Endodermal cell (in vitro differentiated cells): ENCODE data around the gene ECM1. TPM values are rescaled to one million over a fixed set of nuclear protein-coding genes. Genes with fewer than 3 reads are reported as not detected.

Experiments
- DNase-seq: peaks from one replicate; pipeline ENCODE4 v3.0.0-alpha.2; 2017
- H3K27ac ChIP-seq: 2 replicates; pipeline ENCODE4 v1.5.1; 2013; ENCODE audit warnings: mild to moderate bottlenecking, low read depth, low read length, moderate library complexity
- H3K27me3 ChIP-seq: 2 replicates; pipeline ENCODE4 v1.6.1; 2013; ENCODE audit warnings: mild to moderate bottlenecking, low read length, moderate library complexity; ENCODE audit not compliant: insufficient read depth, control insufficient read depth, poor library complexity, severe bottlenecking
- H3K36me3 ChIP-seq: 2 replicates; pipeline ENCODE4 v1.7.0; 2013; ENCODE audit warnings: mild to moderate bottlenecking, low read length, moderate library complexity; ENCODE audit not compliant: control insufficient read depth, insufficient read depth
- H3K4me1 ChIP-seq: one replicate; pipeline ENCODE4 v1.7.0; 2013; ENCODE audit warnings: low read length; ENCODE audit not compliant: control insufficient read depth, insufficient read depth
- H3K4me3 ChIP-seq: 2 replicates; pipeline ENCODE4 v1.5.1; 2013; ENCODE audit warnings: mild to moderate bottlenecking, low read length, moderate library complexity
- H3K9ac ChIP-seq: 2 replicates; pipeline ENCODE4 v1.6.1; 2013; ENCODE audit warnings: mild to moderate bottlenecking, low read length, moderate library complexity; ENCODE audit not compliant: poor library complexity, severe bottlenecking; ENCODE audit errors: extremely low read depth
- H3K9me3 ChIP-seq: 2 replicates; pipeline ENCODE4 v1.6.1; 2013; ENCODE audit warnings: mild to moderate bottlenecking, low read length, moderate library complexity; ENCODE audit not compliant: control insufficient read depth
- H3K27ac Mint-ChIP-seq: 2 replicates; pipeline ENCODE4 v1.8.0; 2020; ENCODE audit warnings: mixed read lengths
- H3K27me3 Mint-ChIP-seq: 2 replicates; pipeline ENCODE4 v1.8.0; 2021; ENCODE audit warnings: mild to moderate bottlenecking, mixed read lengths; ENCODE audit not compliant: insufficient read depth
- H3K36me3 Mint-ChIP-seq: 2 replicates; pipeline ENCODE4 v1.8.0; 2020; ENCODE audit warnings: low read depth, mixed read lengths
- H3K4me1 Mint-ChIP-seq: 2 replicates; pipeline ENCODE4 v1.8.0; 2020; ENCODE audit warnings: mixed read lengths
- H3K4me3 Mint-ChIP-seq: 2 replicates; pipeline ENCODE4 v1.8.0; 2020; ENCODE audit warnings: mild to moderate bottlenecking, moderate library complexity, mixed read lengths
- H3K9me3 Mint-ChIP-seq: 2 replicates; pipeline ENCODE4 v1.8.0; 2020; ENCODE audit warnings: mild to moderate bottlenecking, mixed read lengths
- whole genome bisulfite sequencing, 2 experiments: methylation state at CpG; one replicate each; pipeline versions ENCODE4 v1.1.5 to v1.1.7; 2013; ENCODE audit warnings: missing lambda C conversion rate in 2 of 2, mixed read lengths in 1 of 2; ENCODE audit not compliant: insufficient coverage in 1 of 2, insufficient read length in 1 of 2; 5-methylcytosine and 5-hydroxymethylcytosine counted together
- total RNA-seq, 2 donors: library from RNA; stranded (reverse); fragmentation: NEBNext Ultra II Directional in 1 of 2; extraction: Animal tissue kit (Norgen Biotek cat#: 25700) in 1 of 2; gene quantifications; 2 replicates in 1 of 2; 3 replicates in 1 of 2; pipeline ENCODE4 v1.2.1, GENCODE V29; 2021
- TF ChIP-seq, protein P1 (sequence below): fragments of 200-600 bp; sonication (generic); conservative IDR thresholded peaks from 2 replicates; pipeline ENCODE4 v1.5.0; 2021; ENCODE audit warnings: antibody characterized with exemption, mild to moderate bottlenecking

The ECM1 gene
- total RNA-seq, 2 donors from 2014 or later, result 4.8 to 5.6 TPM

DNA sequence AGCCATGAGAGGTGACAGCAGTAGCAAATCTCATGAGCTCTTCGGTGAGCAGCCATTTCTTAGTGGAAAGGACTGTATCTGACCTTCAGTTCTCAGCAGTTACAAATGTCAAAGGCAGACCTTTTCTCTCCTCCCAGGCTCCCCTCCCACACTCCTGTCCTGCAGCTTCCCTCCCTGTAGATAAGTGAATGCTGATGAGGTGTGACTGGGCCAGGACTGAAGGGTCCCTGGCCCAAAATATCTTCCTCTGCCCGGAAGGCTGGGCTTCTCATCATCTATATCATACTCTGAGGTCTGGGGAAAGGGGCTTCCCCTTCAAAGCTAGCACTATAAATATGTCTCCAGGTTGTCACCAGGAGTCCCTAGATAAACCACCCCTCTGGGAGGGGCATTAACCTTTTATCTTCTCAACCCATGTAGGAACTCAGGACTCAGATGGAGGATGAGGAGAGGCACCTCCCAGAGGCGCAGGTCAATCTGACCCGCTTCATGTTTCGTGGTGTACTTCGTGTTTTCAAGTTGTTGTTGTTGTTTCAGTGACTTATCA is 37.6 kb downstream of the ECM1 start:
- peak; percentile 58 for DNase-seq
- Mint-ChIP-seq H3K9me3 (no peaks in the 10 kb centered on the region), H3K27ac (no peak overlapping the region), H3K4me1 (peaks cover 14% of the 10 kb centered on the region), H3K27me3 (peaks cover 29% of the 10 kb centered on the region), H3K36me3 (no peaks in the 10 kb centered on the region), H3K4me3 (no peak overlapping the region)
- Histone ChIP-seq H3K4me1 (peaks cover 6% of the 10 kb centered on the region), H3K9me3 (no peaks in the 10 kb centered on the region), H3K36me3 (no peaks in the 10 kb centered on the region), H3K4me3 (no peak overlapping the region), H3K27me3 (no peaks in the 10 kb centered on the region), H3K27ac (no peak overlapping the region), H3K9ac (no peak overlapping the region)
- TF ChIP-seq, protein P1, sequence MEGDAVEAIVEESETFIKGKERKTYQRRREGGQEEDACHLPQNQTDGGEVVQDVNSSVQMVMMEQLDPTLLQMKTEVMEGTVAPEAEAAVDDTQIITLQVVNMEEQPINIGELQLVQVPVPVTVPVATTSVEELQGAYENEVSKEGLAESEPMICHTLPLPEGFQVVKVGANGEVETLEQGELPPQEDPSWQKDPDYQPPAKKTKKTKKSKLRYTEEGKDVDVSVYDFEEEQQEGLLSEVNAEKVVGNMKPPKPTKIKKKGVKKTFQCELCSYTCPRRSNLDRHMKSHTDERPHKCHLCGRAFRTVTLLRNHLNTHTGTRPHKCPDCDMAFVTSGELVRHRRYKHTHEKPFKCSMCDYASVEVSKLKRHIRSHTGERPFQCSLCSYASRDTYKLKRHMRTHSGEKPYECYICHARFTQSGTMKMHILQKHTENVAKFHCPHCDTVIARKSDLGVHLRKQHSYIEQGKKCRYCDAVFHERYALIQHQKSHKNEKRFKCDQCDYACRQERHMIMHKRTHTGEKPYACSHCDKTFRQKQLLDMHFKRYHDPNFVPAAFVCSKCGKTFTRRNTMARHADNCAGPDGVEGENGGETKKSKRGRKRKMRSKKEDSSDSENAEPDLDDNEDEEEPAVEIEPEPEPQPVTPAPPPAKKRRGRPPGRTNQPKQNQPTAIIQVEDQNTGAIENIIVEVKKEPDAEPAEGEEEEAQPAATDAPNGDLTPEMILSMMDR, result no peak
- 50 to 92% methylated on average over 1 to 5 of the region's 6 CpGs for WGBS, 2 experiments

DNA sequence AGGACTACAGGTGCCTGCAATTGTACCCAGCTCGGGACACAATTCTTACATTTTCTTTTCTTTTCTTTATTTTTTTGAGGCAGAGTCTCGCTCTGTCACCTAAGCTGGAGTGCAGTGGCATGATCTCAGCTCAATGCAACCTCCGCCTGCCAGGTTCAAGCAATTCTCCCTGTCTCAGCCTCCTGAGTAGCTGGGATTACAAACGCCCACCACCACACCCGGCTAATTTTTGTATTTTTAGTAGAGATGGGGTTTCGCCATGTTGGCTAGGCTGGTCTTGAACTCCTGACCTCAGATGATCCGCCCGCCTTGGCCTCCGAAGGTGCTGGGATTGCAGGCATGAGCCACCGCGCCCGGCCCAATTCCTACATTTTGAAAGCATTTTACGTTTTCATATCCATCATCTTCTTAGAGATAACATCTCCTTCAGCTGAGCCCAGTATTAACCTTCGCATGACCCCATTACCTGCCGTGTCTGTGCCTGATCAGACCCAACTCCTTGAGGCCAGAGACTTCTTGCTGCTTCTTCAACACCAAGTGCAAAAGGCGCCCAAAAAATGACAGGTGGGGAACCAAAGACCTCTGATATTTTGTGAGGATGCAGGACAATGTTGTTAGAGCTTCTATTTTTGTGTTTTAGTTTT is 38.5 kb downstream of the ECM1 start:
- Mint-ChIP-seq H3K4me1 (peaks cover 14% of the 10 kb centered on the region), H3K4me3 (no peak overlapping the region), H3K36me3 (no peaks in the 10 kb centered on the region), H3K27ac (no peak overlapping the region), H3K27me3 (peaks cover 36% of the 10 kb centered on the region), H3K9me3 (no peaks in the 10 kb centered on the region)
- TF ChIP-seq, protein P1, result no peak
- Histone ChIP-seq H3K4me3 (no peak overlapping the region), H3K36me3 (no peaks in the 10 kb centered on the region), H3K9me3 (no peaks in the 10 kb centered on the region), H3K27ac (no peak overlapping the region), H3K27me3 (no peaks in the 10 kb centered on the region), H3K9ac (no peak overlapping the region), H3K4me1 (peaks cover 6% of the 10 kb centered on the region)
- DNase-seq, result no peak
- whole genome bisulfite sequencing, 2 experiments, result 95 to 97% methylated on average over 10 to 16 of the region's 16 CpGs

DNA sequence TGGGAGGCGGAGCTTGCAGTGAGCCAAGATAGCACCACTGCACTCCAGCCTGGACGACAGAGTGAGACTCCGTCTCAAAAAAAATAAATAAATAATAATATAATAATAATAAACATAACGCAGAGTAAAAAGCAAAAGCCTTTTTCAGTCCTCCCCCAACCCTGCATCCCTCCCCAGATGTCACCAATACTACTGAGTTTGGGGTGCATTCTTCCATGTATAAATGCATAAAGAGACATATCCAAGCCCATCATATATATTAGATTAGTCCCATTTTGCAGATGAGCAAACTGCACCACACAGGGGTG is 40.4 kb downstream of the ECM1 start:
- peak overlapping the region; percentile 43 for H3K4me3 Mint-ChIP-seq
- peak overlapping the region; percentile 44 for H3K9ac ChIP-seq

More for the DNA sequence above, 40.4 kb downstream of the ECM1 start:
- Histone ChIP-seq H3K9me3 (no peaks in the 10 kb centered on the region), H3K27ac (no peak overlapping the region), H3K27me3 (no peaks in the 10 kb centered on the region), H3K4me3 (peak overlapping the region; percentile 83), H3K36me3 (no peaks in the 10 kb centered on the region), H3K4me1 (peaks cover 6% of the 10 kb centered on the region)
- Mint-ChIP-seq H3K4me1 (peaks cover 14% of the 10 kb centered on the region), H3K27ac (no peak overlapping the region), H3K27me3 (peaks cover 27% of the 10 kb centered on the region), H3K36me3 (no peaks in the 10 kb centered on the region), H3K9me3 (no peaks in the 10 kb centered on the region)
- TF ChIP-seq, protein P1, result no peak
- 90% methylated on average over 2 of the region's 4 CpGs; no CpG with 5 or more reads in 1 of the 2 experiments for WGBS, 2 experiments
- DNase-seq, result no peak
